Subcutaneous adipose tissue (tissue), 4 donors: ENCODE measurements around the gene TGM4. TPM values are rescaled to one million over a fixed set of nuclear protein-coding genes. Genes with fewer than 3 reads are reported as not detected.

Source experiments
- CTCF ChIP-seq: fragments of 450-650 bp; IDR thresholded peaks from one replicate; pipeline ENCODE4 v1.5.1; 2016; ENCODE audit warnings: low read depth, mild to moderate bottlenecking, control low read depth, antibody characterized with exemption, moderate library complexity
- total RNA-seq, 4 donors: library from RNA; depleted of rRNA; stranded (reverse); fragments of >200 nt; gene quantifications; one replicate each; pipeline ENCODE4 v1.1.0, GENCODE V29; 2016

The TGM4 gene
- total RNA-seq, 4 donors from 2014 or later: not detected

GRCh38 chr3:44926172-44926571, 51.8 kb downstream of the TGM4 start:
- no peak for TF ChIP-seq CTCF

GRCh38 chr3:44926921-44927320, 52.5 kb downstream of the TGM4 start:
- no peak for TF ChIP-seq CTCF

GRCh38 chr3:44927371-44927770, 53.0 kb downstream of the TGM4 start:
- TF ChIP-seq CTCF: no peak

GRCh38 chr3:44929782-44930181, 55.4 kb downstream of the TGM4 start:
- no peak for TF ChIP-seq CTCF

GRCh38 chr3:44930911-44931310, 56.5 kb downstream of the TGM4 start:
- no peak for TF ChIP-seq CTCF

- no peak for TF ChIP-seq CTCF
These were observed 57.4 kb downstream of the TGM4 start for GRCh38 chr3:44931791-44932190.

- no peak for TF ChIP-seq CTCF
These were observed 57.9 kb downstream of the TGM4 start for GRCh38 chr3:44932271-44932670.
